ENCODE data around the gene TBKBP1. TPM values are rescaled to one million over a fixed set of nuclear protein-coding genes. Genes with fewer than 3 reads are reported as not detected.

Gene TBKBP1
- total RNA-seq, 1 donor from 2014 or later, result 3.0 TPM

- peaks cover 20% of the 10 kb centered on the region for H4K20me1 ChIP-seq (ENCODE audit: low read depth)
Observed at GRCh38 chr17:47700471-47701449, 6.8 kb downstream of the TBKBP1 start.

GRCh38 chr17:47701608-47702007 is 7.6 kb downstream of the TBKBP1 start:
- peaks cover 11% of the 10 kb centered on the region for H4K20me1 ChIP-seq (ENCODE audit: low read depth)
- Mint-ChIP-seq H3K4me3 (no peak overlapping the region), H3K4me1 (peaks cover 31% of the 10 kb centered on the region), H3K27ac (peak overlapping the region; percentile 40), H3K27me3 (ENCODE audit: insufficient read depth, low read depth) (peaks cover 2% of the 10 kb centered on the region), H3K9me3 (no peaks in the 10 kb centered on the region), H3K36me3 (no peaks in the 10 kb centered on the region)
- H3F3A ChIP-seq (ENCODE audit: low read depth), result no peaks in the 10 kb centered on the region
- no peaks in the 10 kb centered on the region for H3K79me2 ChIP-seq (ENCODE audit: low read depth)
- H3K4me2 ChIP-seq, result peak overlapping the region; percentile 45
- H3K27me3 ChIP-seq, result no peaks in the 10 kb centered on the region
- H3K27ac ChIP-seq, result no peak overlapping the region
- H3K4me3 ChIP-seq, result no peak overlapping the region
- no peak overlapping the region for H2AFZ ChIP-seq (replicated peaks)
- peaks cover 25% of the 10 kb centered on the region for H3K4me1 ChIP-seq
- peak; percentile 88 for DNase-seq (ENCODE audit: low spot score)
- no peaks in the 10 kb centered on the region for H3K9me3 ChIP-seq (ENCODE audit: low read depth)
- H3K9ac ChIP-seq, result no peak overlapping the region
- no peaks in the 10 kb centered on the region for H3K36me3 ChIP-seq
- TF ChIP-seq EZH2phosphoT487 (IDR thresholded peaks at IDR 0.05) (no peak), EZH2 (IDR thresholded peaks at IDR 0.05) (no peak), CTCF (IDR thresholded peaks at IDR 0.05) (no peak)

More at GRCh38 chr17:47700471-47701449, 6.8 kb downstream of the TBKBP1 start:
- Mint-ChIP-seq H3K9me3 (no peaks in the 10 kb centered on the region), H3K27me3 (ENCODE audit: insufficient read depth, low read depth) (peaks cover 8% of the 10 kb centered on the region), H3K4me1 (peaks cover 29% of the 10 kb centered on the region), H3K27ac (peak overlapping the region; percentile 76), H3K4me3 (no peak overlapping the region), H3K36me3 (no peaks in the 10 kb centered on the region)
- Histone ChIP-seq H3K36me3 (no peaks in the 10 kb centered on the region), H2AFZ (replicated peaks) (no peak overlapping the region), H3F3A (ENCODE audit: low read depth) (no peaks in the 10 kb centered on the region), H3K27me3 (no peaks in the 10 kb centered on the region), H3K4me1 (peaks cover 21% of the 10 kb centered on the region), H3K9ac (no peak overlapping the region), H3K4me3 (no peak overlapping the region), H3K27ac (peak overlapping the region; percentile 37), H3K4me2 (no peak overlapping the region), H3K9me3 (ENCODE audit: low read depth) (no peaks in the 10 kb centered on the region), H3K79me2 (ENCODE audit: low read depth) (no peaks in the 10 kb centered on the region)
- DNase-seq (ENCODE audit: low spot score), result peak; percentile 19
- TF ChIP-seq CTCF (IDR thresholded peaks at IDR 0.05), result no peak
- TF ChIP-seq EZH2 (IDR thresholded peaks at IDR 0.05), result no peak

- Mint-ChIP-seq H3K9me3 (no peaks in the 10 kb centered on the region), H3K27me3 (ENCODE audit: insufficient read depth, low read depth) (peaks cover 4% of the 10 kb centered on the region), H3K4me1 (peaks cover 32% of the 10 kb centered on the region), H3K4me3 (no peak overlapping the region), H3K36me3 (no peaks in the 10 kb centered on the region), H3K27ac (peak overlapping the region; percentile 40)
- Histone ChIP-seq H3K4me1 (peaks cover 25% of the 10 kb centered on the region), H3K4me2 (no peak overlapping the region), H3K79me2 (ENCODE audit: low read depth) (no peaks in the 10 kb centered on the region), H3K27me3 (no peaks in the 10 kb centered on the region), H3K9ac (no peak overlapping the region), H3K36me3 (no peaks in the 10 kb centered on the region), H2AFZ (replicated peaks) (no peak overlapping the region), H3K27ac (no peak overlapping the region), H3K9me3 (ENCODE audit: low read depth) (no peaks in the 10 kb centered on the region), H3K4me3 (no peak overlapping the region), H4K20me1 (ENCODE audit: low read depth) (peaks cover 15% of the 10 kb centered on the region), H3F3A (ENCODE audit: low read depth) (peaks cover 3% of the 10 kb centered on the region)
- DNase-seq (ENCODE audit: low spot score), result no peak
- TF ChIP-seq CTCF (IDR thresholded peaks at IDR 0.05), result no peak
- TF ChIP-seq EZH2phosphoT487 (IDR thresholded peaks at IDR 0.05), result no peak
- no peak for TF ChIP-seq EZH2 (IDR thresholded peaks at IDR 0.05)
Observed at GRCh38 chr17:47702391-47702995, 8.5 kb downstream of the TBKBP1 start.

Data from neural progenitor cell (in vitro differentiated cells).